HepG2 (cell line): Measurements from ENCODE around the gene SQSTM1. TPM values are rescaled to one million over a fixed set of nuclear protein-coding genes. Genes with fewer than 3 reads are reported as not detected.

Experiments used
- ATAC-seq: fragments of 200-7000 bp; cut with Tn5 transposase; 3 replicates; pipeline ENCODE4 v1.9.1; 2020; ENCODE audit warnings: mild to moderate bottlenecking, moderate library complexity
- BruUV-seq: library from RNA; stranded (reverse); fragments of 400-500 nt; replicated peaks from 2 replicates; lab custom pipeline; 2021; lab: Mats Ljungman, UMichigan
- CTCF ChIA-PET: fragments of 300-600 bp; formaldehyde crosslinking; extraction: SDS; loops from one replicate; lab custom pipeline; 2021; ENCODE audit warnings: low total read pairs, inconsistent platforms, low intra/inter-chr PET ratio; lab: Yijun Ruan, JAX
- POLR2A ChIA-PET: fragments of 350-600 bp; sonication (Branson Sonifier 250); formaldehyde crosslinking; loops from one replicate; lab custom pipeline; 2020; ENCODE audit warnings: antibody characterized with exemption, inconsistent platforms; lab: Yijun Ruan, JAX
- DNase-seq: peaks from one replicate; pipeline ENCODE4 v3.0.0-alpha.2; 2015; ENCODE audit warnings: low spot score
- FAIRE-seq: peaks from 3 replicates; lab custom pipeline; 2011; peaks lifted over from hg19 to GRCh38; lab: Jason Lieb, UNC
- H2AFZ ChIP-seq: one replicate; pipeline ENCODE4 v1.6.1; 2011; ENCODE audit warnings: low read length, inconsistent platforms
- H3K27ac ChIP-seq: fragments of 300-600 bp; 3 replicates; pipeline ENCODE4 v1.8.0; 2011; ENCODE audit warnings: mixed run types, mild to moderate bottlenecking, mixed read lengths, low read length, inconsistent platforms; ENCODE audit not compliant: insufficient read depth; ENCODE audit errors: extremely low read length
- H3K27me3 ChIP-seq, 2 experiments: fragments of 200-600 bp in 1 of 2; 2 replicates in 1 of 2; 3 replicates in 1 of 2; pipeline versions ENCODE4 v1.6.0 to v1.8.0; 2011; ENCODE audit warnings: low read length in 2 of 2, mild to moderate bottlenecking in 2 of 2, moderate library complexity in 2 of 2, inconsistent platforms in 1 of 2; ENCODE audit not compliant: insufficient read depth in 2 of 2, control insufficient read depth in 1 of 2
- H3K36me3 ChIP-seq, 2 experiments: fragments of 200-600 bp in 1 of 2; replicated peaks in 1 of 2; 2 replicates in 1 of 2; 3 replicates in 1 of 2; pipeline versions ENCODE4 v1.5.1 to v1.8.0; 2011; ENCODE audit warnings: low read length in 2 of 2, inconsistent platforms in 1 of 2; ENCODE audit not compliant: insufficient read depth in 2 of 2, control insufficient read depth in 1 of 2
- H3K4me1 ChIP-seq: 2 replicates; pipeline ENCODE4 v1.5.1; 2012; ENCODE audit warnings: low read length, inconsistent platforms; ENCODE audit not compliant: insufficient read depth
- H3K4me2 ChIP-seq: 2 replicates; pipeline ENCODE4 v1.6.0; 2011; ENCODE audit warnings: low read depth, low read length, inconsistent platforms
- H3K4me3 ChIP-seq, 3 experiments: fragments of 200-600 bp in 1 of 3; sonication (generic), shearing (Covaris generic) in 1 of 3; replicated peaks in 1 of 3; 2 replicates each; pipeline ENCODE4 v1.5.1; 2011 to 2016; ENCODE audit warnings: low read length in 3 of 3, inconsistent platforms in 2 of 3, low read depth in 2 of 3, mild to moderate bottlenecking in 2 of 3, control low read depth in 1 of 3, mixed read lengths in 1 of 3; ENCODE audit not compliant: insufficient read depth in 1 of 3
- H3K79me2 ChIP-seq: one replicate; pipeline ENCODE4 v1.6.1; 2011; ENCODE audit warnings: low read length, inconsistent platforms; ENCODE audit not compliant: insufficient read depth
- H3K9ac ChIP-seq: 2 replicates; pipeline ENCODE4 v1.6.0; 2011; ENCODE audit warnings: mild to moderate bottlenecking, low read depth, low read length, inconsistent platforms; ENCODE audit not compliant: insufficient read depth
- H3K9me3 ChIP-seq: 2 replicates; pipeline ENCODE4 v1.5.1; 2012; ENCODE audit warnings: mild to moderate bottlenecking, low read length
- H4K20me1 ChIP-seq: 2 replicates; pipeline ENCODE4 v1.6.0; 2011; ENCODE audit warnings: inconsistent platforms, mild to moderate bottlenecking, low read length, moderate library complexity; ENCODE audit not compliant: insufficient read depth
- AGO2 ChIP-seq: fragments of 200-400 bp; formaldehyde crosslinking; optimal IDR thresholded peaks from 2 replicates; pipeline ENCODE3; 2017; ENCODE audit warnings: mild to moderate bottlenecking, low read depth, low read length, moderate library complexity
- DMTF1 ChIP-seq: sonication (generic); formaldehyde crosslinking; IDR thresholded peaks from 2 replicates; pipeline ENCODE4 v1.4.0; 2020; ENCODE audit warnings: mild to moderate bottlenecking, missing genetic modification reagents
- MED1 ChIP-seq: sonication (generic); formaldehyde crosslinking; IDR thresholded peaks from 2 replicates; pipeline ENCODE4 v1.4.0; 2020; ENCODE audit warnings: missing genetic modification reagents
- NFE2 ChIP-seq: sonication (generic); formaldehyde crosslinking; IDR thresholded peaks from 2 replicates; pipeline ENCODE4 v1.4.0; 2020; ENCODE audit warnings: missing genetic modification reagents
- ONECUT2 ChIP-seq: sonication (generic); formaldehyde crosslinking; IDR thresholded peaks from 2 replicates; pipeline ENCODE4 v1.4.0; 2020; ENCODE audit warnings: missing genetic modification reagents
- WIZ ChIP-seq: sonication (generic); formaldehyde crosslinking; IDR thresholded peaks from 2 replicates; pipeline ENCODE4 v1.5.1; 2020; ENCODE audit warnings: mild to moderate bottlenecking, missing genetic modification reagents
- YEATS4 ChIP-seq: sonication (generic); formaldehyde crosslinking; IDR thresholded peaks from 2 replicates; pipeline ENCODE4 v1.4.0; 2020; ENCODE audit warnings: missing genetic modification reagents, borderline replicate concordance
- ZBTB3 ChIP-seq: sonication (generic); formaldehyde crosslinking; IDR thresholded peaks from 2 replicates; pipeline ENCODE4 v1.4.0; 2020; ENCODE audit warnings: low read depth, mild to moderate bottlenecking, moderate library complexity, missing genetic modification reagents, borderline replicate concordance
- ZNF552 ChIP-seq: sonication (generic); formaldehyde crosslinking; IDR thresholded peaks from 2 replicates; pipeline ENCODE4 v1.9.0; 2022; ENCODE audit warnings: missing genetic modification reagents, mild to moderate bottlenecking, borderline replicate concordance
- ZNF564 ChIP-seq: sonication (generic); formaldehyde crosslinking; IDR thresholded peaks from 2 replicates; pipeline ENCODE4 v1.8.1; 2023; ENCODE audit warnings: mild to moderate bottlenecking, missing genetic modification reagents
- ZNF616 ChIP-seq: sonication (generic); formaldehyde crosslinking; IDR thresholded peaks from 2 replicates; pipeline ENCODE4 v1.5.0; 2020; ENCODE audit warnings: low read depth, mild to moderate bottlenecking, missing genetic modification reagents
- ZNF782 ChIP-seq: sonication (generic); formaldehyde crosslinking; IDR thresholded peaks from 2 replicates; pipeline ENCODE4 v1.4.0; 2020; ENCODE audit warnings: missing genetic modification reagents, mild to moderate bottlenecking, borderline replicate concordance
- WGBS: methylation state at CpG from one replicate; pipeline ENCODE4 v1.1.6; 2017; ENCODE audit warnings: low lambda C conversion rate; 5-methylcytosine and 5-hydroxymethylcytosine counted together
- in situ Hi-C: cut with HindIII; loops from 2 replicates; pipeline ENCODE4 v1.10.0; 2017; ENCODE audit warnings: low pct_unique_long_range_greater_than_20kb; ENCODE audit not compliant: extremely low pct_ligation_motif_present
- intact Hi-C: fragments of 100-400 bp; cut with micrococcal nuclease; formaldehyde crosslinking; loops from one replicate; pipeline ENCODE4 v1.10.0; 2022; ENCODE audit not compliant: unreplicated experiment
- polyA plus RNA-seq, 8 experiments: library from polyadenylated mRNA; depleted of rRNA in 3 of 8; stranded (reverse) in 7 of 8; unstranded in 1 of 8; fragments of >200 nt; fragmentation: Illumina TruSeq in 4 of 8; extraction: Trizol in 4 of 8; gene quantifications; 2 replicates each; pipeline versions ENCODE4 v1.2.1 to v1.2.3, GENCODE V29; 2011 to 2016; ENCODE audit warnings: low read depth in 4 of 8, missing spikeins in 1 of 8, mixed read lengths in 1 of 8; ENCODE audit not compliant: insufficient read depth in 1 of 8
- total RNA-seq, 5 experiments: library from RNA; depleted of rRNA; stranded (reverse); fragments of >200 nt; fragmentation: Illumina TruSeq; extraction: Trizol; gene quantifications; 2 replicates each; pipeline ENCODE4 v1.2.3, GENCODE V29; 2016; ENCODE audit warnings: low read depth in 1 of 5
- TF ChIP-seq, protein P1 (sequence below): sonication (generic); formaldehyde crosslinking; IDR thresholded peaks from 2 replicates; pipeline ENCODE4 v1.4.0; 2020; ENCODE audit warnings: missing genetic modification reagents, borderline replicate concordance
- TF ChIP-seq, protein P2 (sequence below): sonication (generic); formaldehyde crosslinking; IDR thresholded peaks from 2 replicates; pipeline ENCODE4 v1.8.0; 2022; ENCODE audit warnings: mild to moderate bottlenecking, missing genetic modification reagents; ENCODE audit not compliant: insufficient replicate concordance
- TF ChIP-seq, protein P3 (sequence below): sonication (generic); formaldehyde crosslinking; conservative IDR thresholded peaks from 2 replicates; pipeline ENCODE4 v1.5.0; 2020; ENCODE audit warnings: missing genetic modification reagents

SQSTM1 gene
- total and polyA plus RNA-seq, 2 of the 13 experiments (the other 11 are each of a cell fraction or from before 2014, with no cell fraction given), result 90.9 to 160 TPM

- in situ Hi-C loops, result no loop called here
- no peaks in the 10 kb centered on the region for H3K9me3 ChIP-seq
- FAIRE-seq, result no peak
- H4K20me1 ChIP-seq, result 0 out of 2 replicates have a peak, but pooled peaks cover under 1% of the 10 kb centered on the region
- CTCF ChIA-PET, result interaction anchor here (0.5 to 2.5 kb wide), 4 partner anchors 12 to 128 kb away, joined by 3 to 11 read pairs (median 4); no protein-coding TSS in a partner anchor
- peak overlapping the region; percentile 76 for H3K9ac ChIP-seq
- peak; percentile 67 for ATAC-seq
- intact Hi-C loops, result loop anchor here (2.0 kb wide), 1 partner anchor 33 kb away; no protein-coding TSS in a partner anchor
- no TSS peak for BruUV-seq
- H2AFZ ChIP-seq, result no peak overlapping the region
- peak; percentile 63 for DNase-seq
- H3K36me3 ChIP-seq, result peaks cover 23 to 34% of the 10 kb centered on the region in 2 experiments; a peak in 4 of 5 replicates
- H3K4me2 ChIP-seq, result peak overlapping the region; percentile 86
- no peaks in the 10 kb centered on the region for H3K79me2 ChIP-seq
- H3K4me1 ChIP-seq, result peaks cover 39% of the 10 kb centered on the region
- no peaks in the 10 kb centered on the region for H3K27me3 ChIP-seq
- POLR2A ChIA-PET, result interaction anchor here (0.7 to 2.3 kb wide), 10 partner anchors 23 to 172 kb away, joined by 3 to 11 read pairs (median 5); partner anchors contain the start of genes HNRNPH1, MAML1 and SQSTM1
- peak overlapping the region; percentile 77 for H3K27ac ChIP-seq
- peak overlapping the region; percentile 58 to 78 (median 76) for H3K4me3 ChIP-seq
- WGBS, result 10% methylated on average over 9 of the region's 113 CpGs
- TF ChIP-seq, protein P1, sequence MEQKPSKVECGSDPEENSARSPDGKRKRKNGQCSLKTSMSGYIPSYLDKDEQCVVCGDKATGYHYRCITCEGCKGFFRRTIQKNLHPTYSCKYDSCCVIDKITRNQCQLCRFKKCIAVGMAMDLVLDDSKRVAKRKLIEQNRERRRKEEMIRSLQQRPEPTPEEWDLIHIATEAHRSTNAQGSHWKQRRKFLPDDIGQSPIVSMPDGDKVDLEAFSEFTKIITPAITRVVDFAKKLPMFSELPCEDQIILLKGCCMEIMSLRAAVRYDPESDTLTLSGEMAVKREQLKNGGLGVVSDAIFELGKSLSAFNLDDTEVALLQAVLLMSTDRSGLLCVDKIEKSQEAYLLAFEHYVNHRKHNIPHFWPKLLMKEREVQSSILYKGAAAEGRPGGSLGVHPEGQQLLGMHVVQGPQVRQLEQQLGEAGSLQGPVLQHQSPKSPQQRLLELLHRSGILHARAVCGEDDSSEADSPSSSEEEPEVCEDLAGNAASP, result no peak
- TF ChIP-seq, protein P2, sequence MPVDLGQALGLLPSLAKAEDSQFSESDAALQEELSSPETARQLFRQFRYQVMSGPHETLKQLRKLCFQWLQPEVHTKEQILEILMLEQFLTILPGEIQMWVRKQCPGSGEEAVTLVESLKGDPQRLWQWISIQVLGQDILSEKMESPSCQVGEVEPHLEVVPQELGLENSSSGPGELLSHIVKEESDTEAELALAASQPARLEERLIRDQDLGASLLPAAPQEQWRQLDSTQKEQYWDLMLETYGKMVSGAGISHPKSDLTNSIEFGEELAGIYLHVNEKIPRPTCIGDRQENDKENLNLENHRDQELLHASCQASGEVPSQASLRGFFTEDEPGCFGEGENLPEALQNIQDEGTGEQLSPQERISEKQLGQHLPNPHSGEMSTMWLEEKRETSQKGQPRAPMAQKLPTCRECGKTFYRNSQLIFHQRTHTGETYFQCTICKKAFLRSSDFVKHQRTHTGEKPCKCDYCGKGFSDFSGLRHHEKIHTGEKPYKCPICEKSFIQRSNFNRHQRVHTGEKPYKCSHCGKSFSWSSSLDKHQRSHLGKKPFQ (CRISPR knock-in tag), result peak; percentile 77
- TF ChIP-seq WIZ (CRISPR knock-in tag) (no peak), ZNF564 (CRISPR knock-in tag) (peak; percentile 65; the same call in 1 of the 2 replicates), MED1 (peak; percentile 38), ZNF616 (0 out of 2 replicates have a peak, but pooled peaks have one; percentile 24), ZNF552 (CRISPR knock-in tag) (no peak), ONECUT2 (no peak), YEATS4 (CRISPR knock-in tag) (peak; percentile 61; the same call in 1 of the 2 replicates), ZBTB3 (CRISPR knock-in tag) (no peak), NFE2 (CRISPR knock-in tag) (no peak), AGO2 (peak; percentile 98), ZNF782 (CRISPR knock-in tag) (peak; percentile 24; the same call in 1 of the 2 replicates), DMTF1 (CRISPR knock-in tag) (no peak)
- TF ChIP-seq, protein P3, sequence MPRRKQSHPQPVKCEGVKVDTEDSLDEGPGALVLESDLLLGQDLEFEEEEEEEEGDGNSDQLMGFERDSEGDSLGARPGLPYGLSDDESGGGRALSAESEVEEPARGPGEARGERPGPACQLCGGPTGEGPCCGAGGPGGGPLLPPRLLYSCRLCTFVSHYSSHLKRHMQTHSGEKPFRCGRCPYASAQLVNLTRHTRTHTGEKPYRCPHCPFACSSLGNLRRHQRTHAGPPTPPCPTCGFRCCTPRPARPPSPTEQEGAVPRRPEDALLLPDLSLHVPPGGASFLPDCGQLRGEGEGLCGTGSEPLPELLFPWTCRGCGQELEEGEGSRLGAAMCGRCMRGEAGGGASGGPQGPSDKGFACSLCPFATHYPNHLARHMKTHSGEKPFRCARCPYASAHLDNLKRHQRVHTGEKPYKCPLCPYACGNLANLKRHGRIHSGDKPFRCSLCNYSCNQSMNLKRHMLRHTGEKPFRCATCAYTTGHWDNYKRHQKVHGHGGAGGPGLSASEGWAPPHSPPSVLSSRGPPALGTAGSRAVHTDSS (CRISPR knock-in tag), result no peak
These were observed 24.6 kb upstream of the SQSTM1 start for GRCh38 chr5:179795863-179796833.
